Measurements from ENCODE around the gene BRAT1.

Gene BRAT1

DNA sequence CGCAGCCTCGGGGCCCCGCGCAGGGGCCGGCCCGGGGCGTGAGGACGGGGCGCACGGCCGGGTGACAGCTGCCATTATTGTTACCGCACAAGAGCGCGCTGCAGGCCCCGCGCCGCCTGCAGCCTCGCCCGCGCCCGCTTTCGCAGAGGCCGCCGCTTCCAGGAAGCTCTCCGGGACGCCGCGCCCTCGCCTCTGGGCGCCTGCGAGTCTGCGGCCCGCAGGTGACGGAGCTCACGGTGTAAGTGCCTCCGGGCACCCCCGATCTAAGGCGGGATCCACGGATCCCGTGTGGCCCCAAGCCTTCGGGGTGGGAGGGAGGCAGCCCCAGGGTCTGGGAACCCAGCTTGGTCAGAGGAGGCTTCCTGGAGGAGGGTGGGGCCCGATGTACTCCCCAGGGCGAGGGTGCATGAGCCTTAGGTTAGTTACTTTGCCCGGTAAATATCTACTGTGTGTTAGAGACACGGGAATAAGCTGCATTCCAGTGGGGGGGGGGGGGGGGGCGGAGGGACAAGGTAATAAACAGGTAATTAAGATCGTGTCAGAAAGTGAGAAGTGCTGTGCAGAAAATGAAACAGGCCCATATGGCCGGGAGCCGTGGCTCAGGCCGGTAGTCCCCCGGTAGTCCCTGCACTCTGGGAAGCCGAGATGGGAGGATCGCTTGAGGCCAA, 4.1 kb upstream of the BRAT1 start:
- DNase-seq = no peak

- DNase-seq = peak; percentile 95
These were observed 3.4 kb upstream of the BRAT1 start, which contains the start of gene IQCE for GRCh38 chr7:2558629-2559282. Gene IQCE (plus strand): TSS chr7:2558979. CDS start chr7:2559182, 203 bp downstream.

DNA sequence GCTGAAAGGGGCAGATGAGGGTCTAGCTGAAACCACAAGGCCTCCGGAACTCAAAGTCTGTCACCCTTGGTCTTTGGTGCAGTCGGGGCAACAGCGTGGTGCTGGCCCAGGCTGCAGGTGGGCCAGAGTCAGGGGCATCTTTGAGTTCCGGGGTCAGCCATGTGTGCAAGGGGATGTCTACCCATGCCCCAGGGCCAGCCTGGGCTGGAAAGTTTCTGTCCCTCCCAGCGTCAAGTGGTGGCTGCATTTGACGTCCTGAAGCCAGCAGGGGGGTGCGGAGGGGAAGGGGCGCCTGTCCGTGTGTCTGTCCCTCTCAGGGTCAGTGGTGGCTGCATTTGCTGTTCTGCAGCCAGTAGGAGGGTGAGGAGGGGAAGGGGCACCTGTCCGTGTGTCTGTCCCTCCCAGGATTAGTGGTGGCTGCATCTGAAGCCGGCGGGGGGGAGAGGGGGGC, 638 bp downstream of the BRAT1 start:
- DNase-seq = no peak

- no peak for DNase-seq
These were observed 1.3 kb downstream of the BRAT1 start for GRCh38 chr7:2553831-2554581.

DNA sequence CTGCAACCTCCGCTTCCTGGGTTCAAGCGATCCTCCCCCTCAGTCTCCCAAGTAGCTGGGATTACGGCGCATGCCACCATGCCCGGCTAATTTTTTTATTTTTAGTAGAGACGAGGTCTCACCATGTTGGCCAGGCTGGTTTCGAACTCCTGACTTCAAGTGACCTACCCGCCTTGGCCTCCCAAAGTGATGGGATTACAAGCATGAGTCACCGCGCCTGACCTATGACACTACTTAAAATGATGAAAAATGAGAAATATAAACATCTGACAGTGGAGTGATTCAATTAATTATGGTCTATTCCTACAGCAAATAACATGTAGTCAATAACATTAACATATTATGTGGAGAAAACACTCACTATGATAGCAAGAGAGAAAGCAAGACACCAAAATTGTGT, 2.2 kb downstream of the BRAT1 start:
- no peak for DNase-seq

GRCh38 chr7:2551418-2551817, 3.9 kb downstream of the BRAT1 start:
- no peak for DNase-seq

DNA sequence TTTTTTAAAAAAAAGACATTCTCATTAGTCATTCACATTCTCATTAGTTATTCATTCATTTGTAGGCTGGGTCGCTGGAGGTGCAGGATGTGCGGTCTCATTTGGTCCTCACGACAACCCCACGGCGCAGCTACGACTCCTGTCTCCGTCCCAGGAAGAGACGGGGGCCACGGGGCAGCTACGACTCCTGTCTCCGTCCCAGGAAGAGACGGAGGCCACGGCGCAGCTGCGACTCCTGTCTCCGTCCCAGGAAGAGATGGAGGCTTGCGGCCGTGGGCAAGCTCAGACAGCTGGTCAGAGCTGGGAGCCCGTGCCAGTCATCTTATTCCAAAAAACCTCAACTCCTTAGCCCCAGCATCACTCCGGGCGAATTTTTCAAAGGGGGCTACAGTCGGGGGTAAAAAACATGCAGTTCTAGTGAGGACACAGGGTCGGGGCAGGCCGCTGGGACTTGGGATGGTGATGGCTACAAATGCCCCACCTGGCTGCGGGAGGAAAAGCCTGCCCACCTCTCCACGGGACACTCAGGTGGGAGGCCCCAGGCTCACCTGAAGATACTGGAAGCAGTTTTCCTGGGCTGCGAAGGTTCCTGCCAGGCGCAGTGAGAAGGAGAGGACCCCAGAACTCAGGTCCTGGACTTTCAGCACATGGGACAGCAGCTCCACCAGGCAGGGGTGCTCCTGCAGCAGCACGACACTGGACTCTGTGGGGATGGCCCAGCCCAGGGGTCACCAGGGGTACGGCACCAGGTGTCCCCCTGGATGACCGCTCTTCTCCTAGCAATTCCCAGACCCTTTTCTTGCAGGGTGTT, 8.3 kb downstream of the BRAT1 start:
- no peak for DNase-seq

- no peak for DNase-seq
These were observed 9.4 kb downstream of the BRAT1 start for GRCh38 chr7:2545746-2546425.

- DNase-seq = no peak
These were observed 10.7 kb downstream of the BRAT1 start for GRCh38 chr7:2544541-2545188.

- DNase-seq = no peak
These were observed 12.1 kb downstream of the BRAT1 start for GRCh38 chr7:2542916-2543871.

- no peak for DNase-seq
These were observed 13.1 kb downstream of the BRAT1 start for GRCh38 chr7:2542011-2542915.

DNA sequence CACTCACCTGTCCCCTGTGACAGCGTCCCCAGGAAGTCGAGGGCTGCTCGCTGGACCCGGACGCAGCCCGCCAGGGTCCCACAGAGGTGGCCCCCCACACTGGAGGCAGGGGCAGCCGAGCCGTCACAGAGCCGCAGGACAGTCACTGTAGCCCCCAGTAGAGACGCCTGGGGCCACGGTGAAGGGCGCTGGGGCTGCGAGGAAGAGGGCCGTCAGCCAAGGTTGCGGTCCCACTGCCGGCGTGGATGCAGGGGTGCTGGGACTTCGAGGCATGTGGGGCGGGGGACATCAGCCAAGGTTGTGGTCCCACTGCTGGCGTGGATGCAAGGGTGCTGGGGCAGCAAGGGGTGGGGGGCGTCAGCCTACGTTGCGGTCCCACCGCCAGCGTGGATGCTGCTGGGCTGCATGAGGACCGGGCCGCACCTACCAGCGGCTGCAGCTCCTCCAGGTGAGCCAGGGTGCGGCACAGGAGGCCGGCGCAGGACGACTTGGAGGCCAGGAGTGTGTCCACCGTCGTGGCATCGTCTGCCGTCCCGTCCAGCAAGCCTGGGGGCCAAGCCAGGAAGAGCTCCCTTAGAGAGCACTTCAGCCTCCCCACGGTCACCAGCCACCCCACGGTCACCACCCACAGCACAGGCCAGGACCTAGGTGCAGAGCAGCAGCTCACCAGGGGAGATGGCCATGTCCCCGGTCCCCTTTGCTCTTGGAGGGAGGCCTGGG, 13.9 kb downstream of the BRAT1 start:
- no peak for DNase-seq

- DNase-seq = no peak
These were observed 14.7 kb downstream of the BRAT1 start for GRCh38 chr7:2540641-2541051.

- DNase-seq = no peak
These were observed 15.2 kb downstream of the BRAT1 start for GRCh38 chr7:2540133-2540532.

GRCh38 chr7:2539031-2539911, 16.1 kb downstream of the BRAT1 start:
- DNase-seq = no peak

GRCh38 chr7:2537981-2538851, 17.1 kb downstream of the BRAT1 start:
- DNase-seq = peak; percentile 12
